ENCODE results near the gene ACAP3. TPM values are rescaled to one million over a fixed set of nuclear protein-coding genes. Genes with fewer than 3 reads are reported as not detected.
"Not testable (repeated sequence)": the region's sequence is repeated elsewhere in the genome, so short reads cannot be mapped to it uniquely, and the experiment has no call there.

Gene ACAP3
- total and polyA plus RNA-seq, 7 donors = 7.2 to 57.1 (median 23.5) TPM

- Histone ChIP-seq H3K4me3 (no peak overlapping the region), H3K4me1 (peaks cover 0 to 13% (median 13%) of the 10 kb centered on the region in 4 donors), H3K27me3 (peaks cover 11 to 28% (median 24%) of the 10 kb centered on the region in 3 donors), H3K27ac (no peak overlapping the region), H3K36me3 (peaks cover 6 to 39% (median 22%) of the 10 kb centered on the region in 4 donors), H3K9me3 (no peaks in the 10 kb centered on the region)
- DNase-seq = no peak
- intact Hi-C loops (cut with DNase I) = no loop called here
- WGBS, 2 donors = 68 to 78% methylated on average over 16 of the region's 16 CpGs
- TF ChIP-seq CTCF (IDR thresholded peaks at IDR 0.05) = no peak
Measured at GRCh38 chr1:1250786-1251284, 56.9 kb downstream of the ACAP3 start.

- WGBS, 2 donors = 85 to 93% methylated on average over 21 of the region's 21 CpGs
- H3K4me3 ChIP-seq; DNase-seq; intact Hi-C loops (cut with DNase I); H3K27ac ChIP-seq; H3K9me3 ChIP-seq: not testable (repeated sequence)
- H3K36me3 ChIP-seq = peaks cover 0 to 13% (median 3%) of the 10 kb centered on the region in 4 donors
- H3K4me1 ChIP-seq = peaks cover 0 to 13% (median 13%) of the 10 kb centered on the region in 4 donors
- peaks cover 11 to 34% (median 31%) of the 10 kb centered on the region in 3 donors for H3K27me3 ChIP-seq
Measured at GRCh38 chr1:1248009-1248913, 59.5 kb downstream of the ACAP3 start.

- H3K9me3 ChIP-seq = no peaks in the 10 kb centered on the region
- H3K4me1 ChIP-seq = peaks cover 0 to 13% (median 13%) of the 10 kb centered on the region in 4 donors
- peaks cover 0 to 7% (median 3%) of the 10 kb centered on the region in 4 donors for H3K36me3 ChIP-seq
- H3K27ac ChIP-seq = no peak overlapping the region
- intact Hi-C loops (cut with DNase I) = no loop called here
- H3K27me3 ChIP-seq = peaks cover 11 to 34% (median 31%) of the 10 kb centered on the region in 3 donors
- no peak for DNase-seq
- WGBS, 2 donors = 56 to 74% methylated on average over 25 of the region's 25 CpGs
- TF ChIP-seq EP300 (IDR thresholded peaks at IDR 0.05) = no peak
- TF ChIP-seq CTCF (IDR thresholded peaks at IDR 0.05) = no peak
- no peak for TF ChIP-seq POLR2A (IDR thresholded peaks at IDR 0.05)
- no peak for TF ChIP-seq POLR2AphosphoS5 (IDR thresholded peaks at IDR 0.05)
- no peak overlapping the region for H3K4me3 ChIP-seq
Measured at GRCh38 chr1:1247341-1247913, 60.3 kb downstream of the ACAP3 start.

- TF ChIP-seq POLR2A (IDR thresholded peaks at IDR 0.05) = no peak
- TF ChIP-seq CTCF (IDR thresholded peaks at IDR 0.05) = no peak
- Histone ChIP-seq H3K27ac (no peak within 1 kb of the TSS), H3K27me3 (peaks cover 11 to 34% (median 31%) of the 10 kb centered on the region in 3 donors), H3K9me3 (no peaks in the 10 kb centered on the region), H3K4me1 (peaks cover 0 to 13% (median 13%) of the 10 kb centered on the region in 4 donors), H3K36me3 (peaks cover 0 to 5% (median 2%) of the 10 kb centered on the region in 4 donors), H3K4me3 (no peak within 1 kb of the TSS)
- 3 to 5% methylated on average over 74 of the region's 74 CpGs for WGBS, 2 donors
- no peak for DNase-seq
- intact Hi-C loops (cut with DNase I) = no loop called here
Measured at GRCh38 chr1:1246577-1247340, 61.0 kb downstream of the ACAP3 start, which contains the start of gene C1QTNF12. Gene C1QTNF12 (minus strand): TSS chr1:1246722. CDS start chr1:1246690, 32 bp downstream.

All from sigmoid colon (tissue), 7 donors.